Ovary (tissue), 9 donors: ENCODE results near the gene CKLF. TPM values are rescaled to one million over a fixed set of nuclear protein-coding genes. Genes with fewer than 3 reads are reported as not detected.

Experiments used
- DNase-seq, 5 donors: peaks; one replicate each; pipeline ENCODE4 v3.0.0-alpha.2; 2019 to 2020
- H3K27ac ChIP-seq, 2 donors: fragments of 200-600 bp; one replicate each; pipeline versions ENCODE4 v1.5.1 to v1.8.0; 2019 to 2022
- H3K27me3 ChIP-seq: fragments of 200-600 bp; one replicate; pipeline ENCODE4 v1.8.0; 2022
- H3K36me3 ChIP-seq: fragments of 200-600 bp; sonication (generic); one replicate; pipeline ENCODE4 v1.5.1; 2019
- H3K4me1 ChIP-seq: one replicate; pipeline ENCODE4 v1.8.1; 2013; ENCODE audit warnings: mild to moderate bottlenecking, moderate library complexity; ENCODE audit not compliant: insufficient read depth
- H3K4me3 ChIP-seq: fragments of 200-600 bp; sonication (generic); one replicate; pipeline ENCODE4 v1.5.1; 2017
- H3K9me3 ChIP-seq, 2 donors: fragments of 200-600 bp in 1 of 2; sonication (generic) in 1 of 2; one replicate each; pipeline versions ENCODE4 v1.5.1 to v1.8.1; 2013 to 2019; ENCODE audit warnings: mild to moderate bottlenecking in 1 of 2, moderate library complexity in 1 of 2
- EP300 ChIP-seq: sonication (generic); formaldehyde crosslinking; IDR thresholded peaks from one replicate; pipeline ENCODE4 v1.6.1; 2017; ENCODE audit warnings: antibody characterized with exemption
- POLR2A ChIP-seq: fragments of 450-650 bp; IDR thresholded peaks from one replicate; pipeline ENCODE4 v1.6.1; 2017; ENCODE audit warnings: antibody characterized with exemption, mild to moderate bottlenecking, moderate library complexity
- WGBS, 3 donors: extraction: QIAGEN DNeasy Blood & Tissue Kit in 1 of 3; methylation state at CpG; one replicate each; pipeline versions ENCODE4 v1.1.5 to v1.1.7; 2013 to 2017; 5-methylcytosine and 5-hydroxymethylcytosine counted together
- intact Hi-C, 4 donors: fragments of 100-400 bp; cut with DNase I; formaldehyde crosslinking; loops; one replicate each; pipeline versions ENCODE4 v1.11.0 to v1.15.1; 2022 to 2023
- polyA plus RNA-seq, 2 donors: library from polyadenylated mRNA; stranded (reverse); fragments of 200-250 nt in 1 of 2; fragments of 350-450 nt in 1 of 2; fragmentation: Illumina TruSeq in 1 of 2; extraction: RNeasy Lipid Tissue Mini Kit (QIAGEN cat#74804) in 1 of 2; gene quantifications; one replicate each; pipeline ENCODE4 v1.2.3, GENCODE V29; 2013 to 2014
- total RNA-seq, 7 donors: library from RNA; depleted of rRNA in 2 of 7; stranded (reverse); fragments of >200 nt in 2 of 7; fragmentation: NEBNext Ultra II Directional in 3 of 7; extraction: Animal tissue kit (Norgen Biotek cat#: 25700) in 3 of 7; gene quantifications; one replicate each; pipeline versions ENCODE4 v1.1.0 to v1.2.4, GENCODE V29; 2016 to 2023
- TF ChIP-seq, protein P1 (sequence below), 3 donors: fragments of 450-650 bp in 2 of 3; fragments of 200-600 bp in 1 of 3; IDR thresholded peaks; one replicate each; pipeline versions ENCODE4 v1.5.1 to v1.8.0; 2016 to 2022; ENCODE audit warnings: antibody characterized with exemption in 3 of 3, mild to moderate bottlenecking in 1 of 3
- donor health status: DM: no; HTN: no; CAD: no; lungs with moderate emphysema.
- donor health status: DM: no; HTN: no; CAD: no.
- donor health status: Bipolar disorder and iron deficiency.
- donor health status: DM: yes; HTN: yes; CAD: no.
- donor health status: DM: no; HTN: no; CAD: no.
- donor health status: DM: yes; HTN: yes; CAD: no.

The CKLF gene
- total and polyA plus RNA-seq, 9 donors = 22.3 to 46.8 (median 32.6) TPM

GRCh38 chr16:66587881-66588600 is 35.7 kb downstream of the CKLF start:
- Histone ChIP-seq H3K4me3 (no peak overlapping the region), H3K9me3 (no peaks in the 10 kb centered on the region)

DNA sequence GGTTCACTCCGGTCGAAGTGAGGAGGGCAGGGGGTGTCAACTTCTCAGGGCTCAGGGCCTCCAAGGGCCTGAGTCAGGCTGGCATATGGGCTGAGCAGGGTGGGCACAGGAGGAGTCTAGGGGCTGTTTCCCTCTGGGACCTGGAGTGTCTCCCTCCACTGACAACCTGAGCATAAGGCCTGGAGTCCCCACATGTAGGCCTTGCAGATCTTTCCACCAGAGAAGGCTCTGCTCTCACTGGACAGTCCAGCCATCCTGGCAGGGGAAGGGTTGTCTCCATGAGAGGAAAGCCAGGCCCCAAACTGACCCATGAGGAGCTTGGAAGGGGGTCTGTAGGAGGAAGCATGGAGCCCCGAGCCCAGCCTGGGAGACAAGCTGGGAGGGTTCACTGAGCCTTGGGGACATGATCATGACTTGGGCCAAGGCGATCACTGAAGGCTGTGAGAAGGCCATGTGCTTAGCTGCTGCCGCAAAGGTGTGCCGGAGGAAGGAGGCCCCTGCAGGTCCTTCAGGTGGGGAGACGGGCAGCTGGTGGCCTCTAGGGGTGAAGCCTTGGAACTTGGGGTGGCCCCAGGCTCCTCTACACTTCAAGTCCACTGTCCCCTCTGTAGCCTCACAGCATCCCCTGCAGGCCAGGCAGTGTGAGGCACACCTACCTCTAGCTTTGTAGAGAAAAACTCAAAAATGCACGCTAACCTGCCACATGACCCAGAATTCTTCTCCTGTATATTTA is 36.8 kb downstream of the CKLF start:
- no peak overlapping the region for H3K4me3 ChIP-seq
- WGBS, 3 donors = 93 to 97% (median 94%) methylated on average over 8 of the region's 8 CpGs
- H3K36me3 ChIP-seq = no peaks in the 10 kb centered on the region
- H3K27me3 ChIP-seq = no peaks in the 10 kb centered on the region
- H3K9me3 ChIP-seq = no peaks in the 10 kb centered on the region
- TF ChIP-seq, protein P1, sequence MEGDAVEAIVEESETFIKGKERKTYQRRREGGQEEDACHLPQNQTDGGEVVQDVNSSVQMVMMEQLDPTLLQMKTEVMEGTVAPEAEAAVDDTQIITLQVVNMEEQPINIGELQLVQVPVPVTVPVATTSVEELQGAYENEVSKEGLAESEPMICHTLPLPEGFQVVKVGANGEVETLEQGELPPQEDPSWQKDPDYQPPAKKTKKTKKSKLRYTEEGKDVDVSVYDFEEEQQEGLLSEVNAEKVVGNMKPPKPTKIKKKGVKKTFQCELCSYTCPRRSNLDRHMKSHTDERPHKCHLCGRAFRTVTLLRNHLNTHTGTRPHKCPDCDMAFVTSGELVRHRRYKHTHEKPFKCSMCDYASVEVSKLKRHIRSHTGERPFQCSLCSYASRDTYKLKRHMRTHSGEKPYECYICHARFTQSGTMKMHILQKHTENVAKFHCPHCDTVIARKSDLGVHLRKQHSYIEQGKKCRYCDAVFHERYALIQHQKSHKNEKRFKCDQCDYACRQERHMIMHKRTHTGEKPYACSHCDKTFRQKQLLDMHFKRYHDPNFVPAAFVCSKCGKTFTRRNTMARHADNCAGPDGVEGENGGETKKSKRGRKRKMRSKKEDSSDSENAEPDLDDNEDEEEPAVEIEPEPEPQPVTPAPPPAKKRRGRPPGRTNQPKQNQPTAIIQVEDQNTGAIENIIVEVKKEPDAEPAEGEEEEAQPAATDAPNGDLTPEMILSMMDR (IDR thresholded peaks at IDR 0.05) = peak in 1 of 3 donors; percentile 11
- TF ChIP-seq POLR2A = no peak
- TF ChIP-seq EP300 = no peak
- no peaks in the 10 kb centered on the region for H3K4me1 ChIP-seq
- intact Hi-C loops = no loop called here
- DNase-seq = no peak
- no peak overlapping the region for H3K27ac ChIP-seq

More at GRCh38 chr16:66587881-66588600, 35.7 kb downstream of the CKLF start:
- intact Hi-C loops = no loop called here
- WGBS, 3 donors = 44 to 53% (median 45%) methylated on average over 7 of the region's 7 CpGs
- Histone ChIP-seq H3K4me1 (no peaks in the 10 kb centered on the region), H3K36me3 (no peaks in the 10 kb centered on the region), H3K27ac (no peak overlapping the region), H3K27me3 (no peaks in the 10 kb centered on the region)
- no peak for DNase-seq
- TF ChIP-seq EP300 (no peak), POLR2A (no peak)
- TF ChIP-seq, protein P1 (IDR thresholded peaks at IDR 0.05) = no peak

DNA sequence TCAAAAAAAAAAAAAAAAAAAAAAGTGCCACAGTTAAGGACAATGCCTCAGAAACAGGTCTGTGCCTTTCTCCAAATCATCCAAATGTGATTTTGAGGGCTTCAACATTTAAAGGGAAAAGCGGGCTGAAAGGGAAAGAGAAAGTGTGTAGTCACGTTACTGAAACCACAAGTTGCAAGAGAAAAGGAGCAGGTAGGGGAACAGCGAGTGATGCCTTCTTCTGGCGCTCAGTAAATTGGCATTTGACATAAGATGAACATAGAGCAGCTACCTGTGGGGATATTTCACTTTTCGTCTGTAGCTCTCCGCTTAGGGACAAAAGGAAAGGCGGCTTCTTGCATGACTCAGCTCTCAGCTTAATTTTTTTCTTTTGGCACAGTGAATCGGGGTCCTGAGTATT is 37.9 kb downstream of the CKLF start:
- Histone ChIP-seq H3K27ac (no peak overlapping the region), H3K27me3 (no peaks in the 10 kb centered on the region), H3K36me3 (no peaks in the 10 kb centered on the region), H3K4me1 (no peaks in the 10 kb centered on the region), H3K9me3 (no peaks in the 10 kb centered on the region), H3K4me3 (no peak overlapping the region)
- WGBS, 3 donors = 76 to 85% (median 83%) methylated on average over 8 of the region's 8 CpGs
- intact Hi-C loops = no loop called here
- no peak for DNase-seq
- TF ChIP-seq, protein P1 (IDR thresholded peaks at IDR 0.05) = no peak
- TF ChIP-seq EP300 (no peak), POLR2A (no peak)

DNA sequence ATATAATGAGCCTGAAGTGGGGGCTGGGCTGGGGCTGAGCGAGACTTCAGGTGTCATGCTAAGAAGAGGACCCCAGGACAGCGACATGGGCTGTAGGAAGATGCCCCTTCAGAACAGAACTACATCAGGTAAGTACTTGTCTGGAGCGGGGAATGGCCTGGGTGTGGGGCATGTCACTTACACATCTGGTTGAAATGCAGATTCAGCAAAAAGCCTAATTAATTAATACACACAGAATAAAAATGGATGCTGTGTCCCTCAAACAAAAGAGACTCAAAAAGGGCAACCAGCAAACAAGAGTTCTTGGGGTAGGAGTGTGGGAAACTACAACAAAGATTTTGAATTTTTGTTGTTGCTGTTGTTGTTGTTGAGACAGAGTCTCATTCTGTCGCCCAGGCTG is 38.6 kb downstream of the CKLF start:
- 89 to 95% (median 91%) methylated on average over 4 of the region's 4 CpGs for WGBS, 3 donors
- Histone ChIP-seq H3K27ac (no peak overlapping the region), H3K27me3 (no peaks in the 10 kb centered on the region), H3K4me1 (no peaks in the 10 kb centered on the region), H3K4me3 (no peak overlapping the region), H3K9me3 (no peaks in the 10 kb centered on the region), H3K36me3 (no peaks in the 10 kb centered on the region)
- no peak for DNase-seq
- TF ChIP-seq, protein P1 (IDR thresholded peaks at IDR 0.05) = no peak
- TF ChIP-seq EP300 (no peak), POLR2A (no peak)
- intact Hi-C loops = no loop called here
